Right atrium auricular region (tissue), 2 donors: Measurements from ENCODE around the gene UBE2N. TPM values are rescaled to one million over a fixed set of nuclear protein-coding genes. Genes with fewer than 3 reads are reported as not detected.

ENCODE experiments used
- DNase-seq: peaks from one replicate; pipeline ENCODE4 v3.0.0-alpha.2; 2019; ENCODE audit warnings: low spot score
- H3K27ac ChIP-seq, 2 donors: fragments of 200-600 bp; sonication (generic); 1 replicate in 1 of 2; 2 replicates in 1 of 2; pipeline ENCODE4 v1.5.1; 2016 to 2019
- H3K27me3 ChIP-seq, 2 donors: fragments of 200-600 bp; sonication (generic); one replicate each; pipeline versions ENCODE4 v1.5.1 to v1.6.0; 2017 to 2019
- H3K36me3 ChIP-seq: fragments of 200-600 bp; sonication (generic); one replicate; pipeline ENCODE4 v1.5.1; 2016
- H3K4me1 ChIP-seq, 2 donors: fragments of 200-600 bp; sonication (generic); one replicate each; pipeline versions ENCODE4 v1.5.1 to v1.6.0; 2017 to 2019
- H3K4me3 ChIP-seq, 2 donors: fragments of 200-600 bp; sonication (generic); 1 replicate in 1 of 2; 2 replicates in 1 of 2; pipeline ENCODE4 v1.5.1; 2017 to 2019; ENCODE audit warnings: mild to moderate bottlenecking in 1 of 2, moderate library complexity in 1 of 2
- H3K9me3 ChIP-seq, 2 donors: fragments of 200-600 bp; sonication (generic); one replicate each; pipeline ENCODE4 v1.5.1; 2019
- CTCF ChIP-seq, 2 donors: fragments of 200-600 bp; sonication (generic); IDR thresholded peaks; one replicate each; pipeline ENCODE4 v1.5.1; 2019; ENCODE audit warnings: antibody characterized with exemption in 2 of 2
- total RNA-seq, 2 donors: library from RNA; depleted of rRNA; stranded (reverse); fragments of >200 nt; gene quantifications; one replicate each; pipeline ENCODE4 v1.1.0, GENCODE V29; 2016

The UBE2N gene
- 10 to 100 TPM; 30.2 to 41.5 TPM for total RNA-seq

GRCh38 chr12:93441617-93442410 is at the start of gene UBE2N:
Gene UBE2N, minus strand, starts transcription at chr12:93441947. Its CDS starts 63 bp downstream, at chr12:93441884.
- TF ChIP-seq CTCF (IDR thresholded peaks at IDR 0.05) = no peak
- Histone ChIP-seq H3K4me3 (peak within 1 kb of the TSS; percentile 86 to 100), H3K27ac (peak within 1 kb of the TSS; percentile 93 to 96), H3K4me1 (peaks cover 0 to 45% of the 10 kb centered on the region in 2 donors), H3K36me3 (no peaks in the 10 kb centered on the region), H3K9me3 (no peaks in the 10 kb centered on the region), H3K27me3 (no peaks in the 10 kb centered on the region)
- DNase-seq = peak; percentile 96

GRCh38 chr12:93484315-93484981 is 42.7 kb upstream of the UBE2N start:
- Histone ChIP-seq H3K27me3 (no peaks in the 10 kb centered on the region), H3K36me3 (peaks cover 78% of the 10 kb centered on the region), H3K9me3 (no peaks in the 10 kb centered on the region), H3K4me3 (no peak overlapping the region), H3K4me1 (no peaks in the 10 kb centered on the region), H3K27ac (no peak overlapping the region)
- no peak for TF ChIP-seq CTCF (IDR thresholded peaks at IDR 0.05)
- no peak for DNase-seq

GRCh38 chr12:93483151-93483807 is 41.5 kb upstream of the UBE2N start:
- H3K4me1 ChIP-seq = no peaks in the 10 kb centered on the region
- H3K9me3 ChIP-seq = no peaks in the 10 kb centered on the region
- peaks cover 67% of the 10 kb centered on the region for H3K36me3 ChIP-seq
- no peak overlapping the region for H3K4me3 ChIP-seq
- TF ChIP-seq CTCF (IDR thresholded peaks at IDR 0.05) = no peak
- H3K27ac ChIP-seq = no peak overlapping the region
- no peak for DNase-seq
- H3K27me3 ChIP-seq = no peaks in the 10 kb centered on the region

GRCh38 chr12:93482721-93483120 is 41.0 kb upstream of the UBE2N start:
- DNase-seq = no peak
- Histone ChIP-seq H3K4me3 (no peak overlapping the region), H3K4me1 (no peaks in the 10 kb centered on the region), H3K36me3 (peaks cover 64% of the 10 kb centered on the region), H3K9me3 (no peaks in the 10 kb centered on the region), H3K27ac (no peak overlapping the region), H3K27me3 (no peaks in the 10 kb centered on the region)
- TF ChIP-seq CTCF (IDR thresholded peaks at IDR 0.05) = no peak

GRCh38 chr12:93476555-93476954 is 34.8 kb upstream of the UBE2N start:
- Histone ChIP-seq H3K4me1 (no peaks in the 10 kb centered on the region), H3K4me3 (no peak overlapping the region), H3K27ac (no peak overlapping the region), H3K9me3 (no peaks in the 10 kb centered on the region), H3K36me3 (peaks cover 22% of the 10 kb centered on the region), H3K27me3 (no peaks in the 10 kb centered on the region)
- DNase-seq = no peak
- no peak for TF ChIP-seq CTCF (IDR thresholded peaks at IDR 0.05)
